Sigmoid colon (tissue), 4 donors: ENCODE measurements around the gene PTPRE.

Source experiments
- CTCF ChIP-seq, 4 experiments: fragments of 450-650 bp in 3 of 4; fragments of 200-600 bp in 1 of 4; IDR thresholded peaks; one replicate each; pipeline ENCODE4 v1.5.1; 2016 to 2019; ENCODE audit warnings: antibody characterized with exemption in 4 of 4, mild to moderate bottlenecking in 3 of 4, moderate library complexity in 2 of 4
- POLR2AphosphoS5 ChIP-seq, 4 donors: sonication (generic); formaldehyde crosslinking; IDR thresholded peaks; one replicate each; pipeline ENCODE4 v1.6.1; 2017; ENCODE audit warnings: antibody characterized with exemption in 4 of 4

DNA sequence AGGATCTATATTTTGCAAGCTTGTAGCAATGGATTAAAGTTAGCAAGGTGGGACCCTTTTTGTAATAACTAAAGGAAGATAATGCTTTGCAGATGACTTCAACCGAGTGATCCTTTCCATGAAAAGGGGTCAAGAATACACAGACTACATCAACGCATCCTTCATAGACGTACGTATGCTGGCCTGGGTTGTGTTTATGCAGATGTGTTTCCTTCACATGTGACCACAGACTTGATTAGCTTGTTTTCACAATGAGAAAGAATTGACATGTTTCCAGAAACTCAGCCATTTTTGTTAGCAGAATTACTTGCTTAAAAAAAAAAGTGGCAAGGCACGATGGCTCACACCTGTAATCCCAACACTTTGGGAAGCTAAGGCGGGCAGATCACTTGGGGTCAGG is 165.1 kb downstream of the PTPRE start:
- TF ChIP-seq POLR2AphosphoS5 (IDR thresholded peaks at IDR 0.05) = no peak
- TF ChIP-seq CTCF (IDR thresholded peaks at IDR 0.05) = no peak
